Kidney (tissue), 14 donors: ENCODE data around the gene NRP1. TPM values are rescaled to one million over a fixed set of nuclear protein-coding genes. Genes with fewer than 3 reads are reported as not detected.

Source experiments
- DNase-seq, 5 donors: peaks; one replicate each; pipeline ENCODE4 v3.0.0-alpha.2; 2013 to 2020
- FAIRE-seq: peaks from 2 replicates; lab custom pipeline; 2012; peaks lifted over from hg19 to GRCh38; lab: Jason Lieb, UNC
- H3K27ac ChIP-seq, 2 donors: one replicate each; pipeline ENCODE4 v1.7.0; 2013; ENCODE audit warnings: low read depth in 2 of 2, low read length in 2 of 2, inconsistent platforms in 1 of 2
- H3K27me3 ChIP-seq: one replicate; pipeline ENCODE4 v1.7.1; 2013; ENCODE audit warnings: low read length, inconsistent platforms; ENCODE audit not compliant: control insufficient read depth, insufficient read depth
- H3K36me3 ChIP-seq, 3 donors: one replicate each; pipeline versions ENCODE4 v1.7.0 to v1.7.1; 2013; ENCODE audit warnings: low read length in 3 of 3, control low read depth in 1 of 3, inconsistent platforms in 1 of 3; ENCODE audit not compliant: insufficient read depth in 3 of 3, control insufficient read depth in 2 of 3
- H3K4me1 ChIP-seq, 3 donors: one replicate each; pipeline versions ENCODE4 v1.7.0 to v1.7.1; 2013; ENCODE audit warnings: low read length in 3 of 3, inconsistent platforms in 1 of 3, low read depth in 1 of 3; ENCODE audit not compliant: control insufficient read depth in 2 of 3, insufficient read depth in 2 of 3
- H3K4me3 ChIP-seq, 3 donors: one replicate each; pipeline versions ENCODE4 v1.7.0 to v1.8.1; 2013; ENCODE audit warnings: low read length in 3 of 3, control low read depth in 1 of 3, inconsistent platforms in 1 of 3
- H3K9ac ChIP-seq, 3 donors: one replicate each; pipeline versions ENCODE4 v1.7.0 to v1.7.1; 2013; ENCODE audit warnings: low read length in 3 of 3, control low read depth in 1 of 3, inconsistent platforms in 1 of 3
- H3K9me3 ChIP-seq, 3 donors: one replicate each; pipeline versions ENCODE4 v1.7.0 to v1.7.1; 2013; ENCODE audit warnings: low read length in 3 of 3, control low read depth in 1 of 3, inconsistent platforms in 1 of 3; ENCODE audit not compliant: control insufficient read depth in 2 of 3, insufficient read depth in 1 of 3
- intact Hi-C: fragments of 100-400 bp; cut with DNase I; formaldehyde crosslinking; loops from one replicate; pipeline ENCODE4 v1.11.1; 2022
- polyA plus RNA-seq: library from polyadenylated mRNA; stranded (reverse); fragments of 350-450 nt; fragmentation: Illumina TruSeq; extraction: RNeasy Lipid Tissue Mini Kit (QIAGEN cat#74804); gene quantifications from one replicate; pipeline ENCODE4 v1.2.3, GENCODE V29; 2014; ENCODE audit warnings: low read depth, low replicate concordance; ENCODE audit not compliant: insufficient read depth
- total RNA-seq: library from RNA; stranded (reverse); fragmentation: NEBNext Ultra II Directional; extraction: Animal tissue kit (Norgen Biotek cat#: 25700); gene quantifications from one replicate; pipeline ENCODE4 v1.2.1, GENCODE V29; 2021
- TF ChIP-seq, protein P1 (sequence below): IDR thresholded peaks from 3 replicates; pipeline ENCODE4 v1.5.1; 2012; ENCODE audit warnings: mild to moderate bottlenecking, moderate library complexity, borderline replicate concordance; ENCODE audit not compliant: insufficient read depth; ENCODE audit errors: extremely low read depth
- donor health status: control.
- donor health status: control.
- donor health status: control.
- donor health status: control.
- donor health status: control.
- donor health status: DM: yes; HTN: yes; CAD: no.
- donor health status: Normal renal cell carcinoma (clear cell type).

Gene NRP1
- total and polyA plus RNA-seq, 2 donors from 2014 or later, result 40.5 to 243 TPM

DNA sequence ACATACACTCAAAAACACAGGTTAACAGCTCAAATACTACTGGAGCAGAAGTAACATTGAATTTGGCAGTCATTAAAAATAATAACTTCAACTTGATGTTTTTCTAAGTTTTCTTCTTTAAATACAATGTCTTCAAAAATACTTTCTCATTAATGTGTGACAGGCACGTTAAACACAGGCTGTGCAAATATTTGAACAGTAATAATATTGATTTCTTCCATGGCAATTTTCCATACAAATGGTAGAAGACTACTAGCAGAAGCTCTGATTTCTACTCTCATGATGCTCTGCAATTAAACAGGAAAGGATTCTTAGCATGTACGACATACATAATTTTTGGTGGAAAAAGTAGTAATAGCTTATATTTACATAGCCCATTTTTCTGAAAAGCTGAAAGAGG is 47.4 kb downstream of the NRP1 start:
- intact Hi-C loops, result no loop called here
- Histone ChIP-seq H3K9ac (no peak overlapping the region), H3K27me3 (no peaks in the 10 kb centered on the region), H3K4me1 (peaks cover 4 to 21% (median 15%) of the 10 kb centered on the region in 3 donors), H3K4me3 (no peak overlapping the region), H3K9me3 (no peaks in the 10 kb centered on the region), H3K36me3 (no peaks in the 10 kb centered on the region), H3K27ac (no peak overlapping the region)
- FAIRE-seq (no peak), DNase-seq (no peak)
- TF ChIP-seq, protein P1, sequence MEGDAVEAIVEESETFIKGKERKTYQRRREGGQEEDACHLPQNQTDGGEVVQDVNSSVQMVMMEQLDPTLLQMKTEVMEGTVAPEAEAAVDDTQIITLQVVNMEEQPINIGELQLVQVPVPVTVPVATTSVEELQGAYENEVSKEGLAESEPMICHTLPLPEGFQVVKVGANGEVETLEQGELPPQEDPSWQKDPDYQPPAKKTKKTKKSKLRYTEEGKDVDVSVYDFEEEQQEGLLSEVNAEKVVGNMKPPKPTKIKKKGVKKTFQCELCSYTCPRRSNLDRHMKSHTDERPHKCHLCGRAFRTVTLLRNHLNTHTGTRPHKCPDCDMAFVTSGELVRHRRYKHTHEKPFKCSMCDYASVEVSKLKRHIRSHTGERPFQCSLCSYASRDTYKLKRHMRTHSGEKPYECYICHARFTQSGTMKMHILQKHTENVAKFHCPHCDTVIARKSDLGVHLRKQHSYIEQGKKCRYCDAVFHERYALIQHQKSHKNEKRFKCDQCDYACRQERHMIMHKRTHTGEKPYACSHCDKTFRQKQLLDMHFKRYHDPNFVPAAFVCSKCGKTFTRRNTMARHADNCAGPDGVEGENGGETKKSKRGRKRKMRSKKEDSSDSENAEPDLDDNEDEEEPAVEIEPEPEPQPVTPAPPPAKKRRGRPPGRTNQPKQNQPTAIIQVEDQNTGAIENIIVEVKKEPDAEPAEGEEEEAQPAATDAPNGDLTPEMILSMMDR, result no peak

DNA sequence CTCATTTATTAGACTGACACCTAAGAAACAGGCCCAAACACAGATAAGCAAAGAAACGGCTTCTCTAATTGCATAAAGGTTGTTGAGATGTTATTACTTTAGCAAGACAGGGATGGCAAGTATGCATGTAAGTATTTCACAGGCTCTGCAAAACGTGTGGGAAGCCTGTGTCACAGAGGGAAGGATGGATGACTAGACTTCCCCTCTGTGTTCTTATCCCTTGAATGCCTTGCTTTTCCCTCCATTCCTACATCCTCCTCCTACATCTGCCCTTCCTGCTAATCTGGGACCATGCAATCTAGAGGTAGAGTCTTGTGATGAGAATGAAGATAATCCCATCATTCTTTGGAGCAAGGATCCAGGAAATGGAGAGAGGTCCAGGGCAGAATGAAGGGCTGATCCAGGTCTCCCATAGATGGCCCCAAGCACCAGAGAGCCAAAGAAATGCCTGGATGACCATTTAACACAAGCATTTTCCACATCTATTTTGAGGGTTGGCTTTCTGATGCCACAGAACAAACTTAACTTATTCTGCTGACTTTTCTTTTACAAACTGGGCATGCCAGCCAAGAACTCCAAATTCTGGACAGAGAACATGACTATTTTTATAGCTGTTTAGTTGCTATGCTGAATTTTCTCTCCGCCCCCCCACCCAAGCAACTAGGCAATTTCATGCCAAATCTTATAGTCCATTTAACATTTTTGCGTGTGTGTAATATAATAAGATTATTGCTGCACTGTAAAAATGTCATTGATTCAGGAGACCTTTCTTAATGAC is 48.1 kb downstream of the NRP1 start:
- FAIRE-seq (no peak), DNase-seq (no peak)
- TF ChIP-seq, protein P1, result no peak
- Histone ChIP-seq H3K9ac (no peak overlapping the region), H3K4me1 (peaks cover 4 to 16% (median 13%) of the 10 kb centered on the region in 3 donors), H3K27me3 (no peaks in the 10 kb centered on the region), H3K36me3 (peaks cover 0 to 3% (median 2%) of the 10 kb centered on the region in 3 donors), H3K27ac (no peak overlapping the region), H3K4me3 (no peak overlapping the region), H3K9me3 (no peaks in the 10 kb centered on the region)
- intact Hi-C loops, result no loop called here

DNA sequence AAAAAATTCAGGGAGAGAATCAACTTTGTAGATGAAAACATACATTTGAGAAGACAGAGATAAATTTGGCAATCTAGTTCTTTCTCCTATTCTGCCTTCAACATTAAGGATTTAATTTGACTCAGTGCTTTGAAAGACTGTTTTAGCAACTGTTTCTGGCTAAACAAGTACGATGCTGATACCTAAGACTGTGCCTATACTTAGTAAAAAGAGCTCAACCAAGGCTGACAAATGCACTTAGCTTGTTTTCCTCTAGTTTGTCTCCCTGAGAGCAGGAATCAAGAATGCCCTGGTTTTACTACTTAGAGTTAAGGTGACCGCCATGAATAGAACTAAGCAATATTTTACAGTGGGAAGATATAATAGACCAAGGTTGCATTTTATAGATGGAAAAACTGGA is 49.5 kb downstream of the NRP1 start:
- H3K36me3 ChIP-seq, result peaks cover 0 to 4% (median 3%) of the 10 kb centered on the region in 3 donors
- no peak overlapping the region for H3K27ac ChIP-seq
- H3K4me3 ChIP-seq, result no peak overlapping the region
- peaks cover 0 to 8% (median 0%) of the 10 kb centered on the region in 3 donors for H3K4me1 ChIP-seq
- DNase-seq (no peak), FAIRE-seq (no peak)
- intact Hi-C loops, result no loop called here
- no peak overlapping the region for H3K9ac ChIP-seq
- no peaks in the 10 kb centered on the region for H3K27me3 ChIP-seq
- TF ChIP-seq, protein P1, result no peak
- H3K9me3 ChIP-seq, result no peaks in the 10 kb centered on the region
